Endothelial cell of umbilical vein (primary cell): ENCODE measurements around the gene CYGB.

Experiments
- CTCF ChIP-seq, 2 donors: IDR thresholded peaks; 1 replicate in 1 of 2; 2 replicates in 1 of 2; pipeline ENCODE4 v1.5.1; 2011; ENCODE audit warnings: low read length in 2 of 2, mild to moderate bottlenecking in 2 of 2, moderate library complexity in 2 of 2, control low read depth in 1 of 2, inconsistent platforms in 1 of 2, low read depth in 1 of 2; ENCODE audit not compliant: insufficient read depth in 1 of 2; ENCODE audit errors: extremely low read depth in 1 of 2
- MAX ChIP-seq: IDR thresholded peaks from 2 replicates; pipeline ENCODE4 v1.6.1; 2011; ENCODE audit not compliant: insufficient read depth, insufficient read length
- POLR2AphosphoS5 ChIP-seq: IDR thresholded peaks from 2 replicates; pipeline ENCODE4 v1.6.1; 2012; ENCODE audit warnings: low read depth, mild to moderate bottlenecking, control low read depth, low read length, moderate library complexity; ENCODE audit not compliant: insufficient read depth

DNA sequence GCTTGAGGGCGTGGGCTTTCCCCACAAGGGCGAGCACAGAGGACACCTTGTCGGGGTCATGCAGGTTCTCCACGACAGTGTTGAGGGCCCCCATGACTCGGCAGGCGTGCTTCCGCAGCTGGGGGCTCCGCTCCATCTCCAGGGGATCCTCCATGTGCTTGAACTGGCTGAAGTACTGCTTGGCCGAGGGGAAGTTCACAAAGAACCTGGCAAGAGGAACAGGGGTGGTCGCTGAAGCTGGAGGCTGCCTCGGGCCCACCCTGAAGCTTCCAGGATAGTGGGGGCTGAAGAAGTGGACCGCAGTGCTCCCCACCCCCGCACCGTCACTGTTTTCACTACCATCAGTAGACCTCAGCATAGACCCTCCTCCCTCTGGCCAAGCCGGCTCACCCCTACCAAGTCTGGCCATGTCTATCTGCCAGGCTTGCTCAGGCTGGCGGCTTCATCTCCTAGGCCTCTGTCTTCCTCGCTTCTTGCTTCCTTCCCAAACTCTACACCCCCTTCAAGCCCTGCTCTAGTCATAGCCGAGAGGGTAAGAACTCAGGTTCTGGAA, 5.9 kb downstream of the CYGB start:
- no peak for TF ChIP-seq CTCF (IDR thresholded peaks at IDR 0.05; ENCODE audit: extremely low read depth in 1 of 2, insufficient read depth in 1 of 2, low read depth in 1 of 2, low read length in 2 of 2)
- TF ChIP-seq MAX, result no peak
- TF ChIP-seq POLR2AphosphoS5, result no peak
